ENCODE results near the gene VOPP1.
A peak's percentile ranks its signal among the peaks of the same experiment; 100 is the strongest.

The VOPP1 gene

DNA sequence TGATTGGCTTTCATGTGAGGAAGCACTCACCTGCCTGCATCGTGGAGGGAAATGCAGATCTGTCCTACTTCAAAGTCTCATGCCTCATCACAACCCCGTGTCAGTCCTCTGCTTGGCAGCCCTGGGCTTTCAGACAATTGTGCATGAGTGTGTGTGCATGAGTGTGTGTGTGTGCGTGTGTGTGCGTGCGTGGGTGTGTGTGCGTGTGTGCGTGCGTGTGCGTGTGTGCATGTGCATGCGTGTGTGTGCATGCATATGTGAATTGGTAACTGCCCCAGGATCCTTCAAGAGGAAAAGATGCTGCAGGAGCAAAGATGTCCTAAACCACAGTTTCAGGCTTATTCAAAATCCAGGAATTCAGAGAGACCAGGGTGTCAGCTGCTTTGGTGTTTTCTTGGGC, 135.8 kb downstream of the VOPP1 start:
- no peak overlapping the region for H3K4me3 ChIP-seq (ENCODE audit: low read depth, low read length)
- no peak for DNase-seq (ENCODE audit: low read depth)
- TF ChIP-seq, protein P1, sequence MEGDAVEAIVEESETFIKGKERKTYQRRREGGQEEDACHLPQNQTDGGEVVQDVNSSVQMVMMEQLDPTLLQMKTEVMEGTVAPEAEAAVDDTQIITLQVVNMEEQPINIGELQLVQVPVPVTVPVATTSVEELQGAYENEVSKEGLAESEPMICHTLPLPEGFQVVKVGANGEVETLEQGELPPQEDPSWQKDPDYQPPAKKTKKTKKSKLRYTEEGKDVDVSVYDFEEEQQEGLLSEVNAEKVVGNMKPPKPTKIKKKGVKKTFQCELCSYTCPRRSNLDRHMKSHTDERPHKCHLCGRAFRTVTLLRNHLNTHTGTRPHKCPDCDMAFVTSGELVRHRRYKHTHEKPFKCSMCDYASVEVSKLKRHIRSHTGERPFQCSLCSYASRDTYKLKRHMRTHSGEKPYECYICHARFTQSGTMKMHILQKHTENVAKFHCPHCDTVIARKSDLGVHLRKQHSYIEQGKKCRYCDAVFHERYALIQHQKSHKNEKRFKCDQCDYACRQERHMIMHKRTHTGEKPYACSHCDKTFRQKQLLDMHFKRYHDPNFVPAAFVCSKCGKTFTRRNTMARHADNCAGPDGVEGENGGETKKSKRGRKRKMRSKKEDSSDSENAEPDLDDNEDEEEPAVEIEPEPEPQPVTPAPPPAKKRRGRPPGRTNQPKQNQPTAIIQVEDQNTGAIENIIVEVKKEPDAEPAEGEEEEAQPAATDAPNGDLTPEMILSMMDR (IDR thresholded peaks at IDR 0.05; ENCODE audit: low read depth, low read length, missing control alignments) = no peak
- in situ Hi-C loops (cut with HindIII; ENCODE audit: low sequenced_read_pairs) = no loop called here

DNA sequence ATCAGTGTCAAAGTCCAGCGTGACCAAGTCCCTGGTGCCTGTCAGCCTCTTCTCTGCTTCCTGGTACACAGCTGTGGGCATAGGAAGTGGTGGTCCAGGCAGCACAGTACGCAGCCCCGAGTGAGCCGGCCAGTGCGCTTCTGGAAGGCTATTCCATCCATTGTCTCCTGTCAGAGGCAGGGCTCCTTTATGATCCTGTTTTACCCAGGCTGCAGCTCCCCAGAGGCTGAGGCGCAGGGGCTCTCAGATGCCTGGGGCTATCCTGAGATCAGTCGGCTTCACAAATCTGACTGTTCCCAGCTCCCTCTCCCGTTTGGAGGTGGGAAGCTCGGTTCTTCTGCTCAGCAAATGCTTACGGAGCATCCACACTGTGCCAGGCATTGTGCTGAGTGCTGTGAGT, 136.8 kb downstream of the VOPP1 start:
- no peak overlapping the region for H3K4me3 ChIP-seq (ENCODE audit: low read depth, low read length)
- TF ChIP-seq, protein P1 (IDR thresholded peaks at IDR 0.05; ENCODE audit: low read depth, low read length, missing control alignments) = no peak
- in situ Hi-C loops (cut with HindIII; ENCODE audit: low sequenced_read_pairs) = no loop called here
- no peak for DNase-seq (ENCODE audit: low read depth)

DNA sequence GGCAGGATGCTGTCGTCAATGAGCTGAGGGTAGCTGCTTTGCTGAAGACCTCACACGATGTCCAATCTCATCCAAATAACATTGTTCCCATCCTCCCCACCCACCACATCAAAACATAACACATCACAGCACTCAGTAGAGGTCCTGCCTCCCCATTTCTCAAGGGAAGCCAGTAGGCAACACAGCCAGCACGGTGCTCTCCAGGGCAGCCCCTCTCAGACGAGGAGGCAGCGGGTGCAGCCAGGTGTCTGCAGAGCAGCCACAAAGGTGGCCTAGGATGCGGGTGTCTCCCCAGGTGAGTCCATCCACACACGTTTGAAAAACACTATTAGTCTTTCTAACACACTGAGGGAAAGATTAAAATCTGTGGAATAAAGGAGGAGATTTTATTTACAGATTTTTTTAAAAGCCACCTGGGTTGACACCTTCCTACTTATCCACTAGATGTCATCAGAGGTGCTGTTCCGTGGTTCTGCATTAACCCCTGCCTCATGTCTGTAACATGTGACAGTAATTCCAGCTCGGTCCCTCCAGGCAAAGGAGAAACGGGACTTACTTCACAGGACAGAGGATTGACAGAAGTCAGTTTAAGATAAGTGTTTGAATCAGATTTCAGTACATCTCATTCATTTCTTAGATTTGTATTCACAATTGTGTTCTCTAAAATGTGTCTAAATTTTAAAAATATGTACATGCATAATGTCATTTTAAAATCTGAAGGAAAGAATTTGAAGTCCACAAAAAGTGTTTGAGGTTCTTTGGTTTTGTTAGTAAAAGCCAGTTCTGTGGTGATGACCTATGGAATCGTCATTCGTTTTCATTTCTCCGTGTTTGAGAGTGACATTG, 139.1 kb downstream of the VOPP1 start:
- peak; percentile 37 for DNase-seq (ENCODE audit: low read depth)
- in situ Hi-C loops (cut with HindIII; ENCODE audit: low sequenced_read_pairs) = no loop called here
- H3K4me3 ChIP-seq (ENCODE audit: low read depth, low read length) = no peak overlapping the region
- TF ChIP-seq, protein P1 (IDR thresholded peaks at IDR 0.05; ENCODE audit: low read depth, low read length, missing control alignments) = peak; percentile 65

DNA sequence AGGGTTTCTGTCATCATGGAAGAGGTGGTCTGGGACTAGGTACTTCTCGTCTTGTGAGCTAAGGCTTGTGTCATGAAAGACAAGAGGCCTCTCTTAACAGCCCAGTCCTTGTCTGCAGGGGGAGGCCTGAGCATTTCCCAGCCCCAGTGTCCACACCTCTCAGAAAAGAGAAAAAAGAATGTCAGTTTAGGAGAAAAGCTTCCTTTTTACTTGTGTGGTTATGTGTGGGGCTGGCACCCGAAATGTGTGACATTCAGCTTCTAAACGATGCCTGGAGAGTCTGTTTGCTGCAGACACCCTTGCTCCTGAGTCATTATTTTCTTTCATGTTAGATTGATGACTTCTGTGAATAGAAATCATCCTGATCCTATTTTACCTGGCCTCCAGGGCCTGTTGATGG, 139.8 kb downstream of the VOPP1 start:
- TF ChIP-seq, protein P1 (IDR thresholded peaks at IDR 0.05; ENCODE audit: low read depth, low read length, missing control alignments) = no peak
- no peak overlapping the region for H3K4me3 ChIP-seq (ENCODE audit: low read depth, low read length)
- DNase-seq (ENCODE audit: low read depth) = no peak
- in situ Hi-C loops (cut with HindIII; ENCODE audit: low sequenced_read_pairs) = no loop called here

DNA sequence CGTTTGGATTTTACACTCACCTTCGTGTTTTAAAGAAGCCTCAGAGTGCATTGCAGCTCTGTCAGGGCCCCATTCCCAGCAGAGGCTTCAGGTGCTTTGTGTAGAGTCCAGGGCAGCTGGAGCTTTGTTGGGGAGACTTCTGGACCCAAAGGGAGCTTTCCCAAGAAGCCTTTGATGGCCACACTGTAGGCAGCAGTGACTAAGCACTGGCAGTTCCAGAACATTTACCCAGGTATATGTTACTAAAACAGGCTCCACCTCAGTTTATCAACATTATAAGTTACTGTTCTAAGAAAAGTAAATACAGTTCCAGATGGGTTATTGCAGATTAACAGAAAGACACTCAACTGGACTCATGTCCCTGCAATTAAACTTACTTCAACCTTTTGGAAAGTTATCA, 140.4 kb downstream of the VOPP1 start:
- in situ Hi-C loops (cut with HindIII; ENCODE audit: low sequenced_read_pairs) = no loop called here
- H3K4me3 ChIP-seq (ENCODE audit: low read depth, low read length) = no peak overlapping the region
- TF ChIP-seq, protein P1 (IDR thresholded peaks at IDR 0.05; ENCODE audit: low read depth, low read length, missing control alignments) = no peak
- no peak for DNase-seq (ENCODE audit: low read depth)

DNA sequence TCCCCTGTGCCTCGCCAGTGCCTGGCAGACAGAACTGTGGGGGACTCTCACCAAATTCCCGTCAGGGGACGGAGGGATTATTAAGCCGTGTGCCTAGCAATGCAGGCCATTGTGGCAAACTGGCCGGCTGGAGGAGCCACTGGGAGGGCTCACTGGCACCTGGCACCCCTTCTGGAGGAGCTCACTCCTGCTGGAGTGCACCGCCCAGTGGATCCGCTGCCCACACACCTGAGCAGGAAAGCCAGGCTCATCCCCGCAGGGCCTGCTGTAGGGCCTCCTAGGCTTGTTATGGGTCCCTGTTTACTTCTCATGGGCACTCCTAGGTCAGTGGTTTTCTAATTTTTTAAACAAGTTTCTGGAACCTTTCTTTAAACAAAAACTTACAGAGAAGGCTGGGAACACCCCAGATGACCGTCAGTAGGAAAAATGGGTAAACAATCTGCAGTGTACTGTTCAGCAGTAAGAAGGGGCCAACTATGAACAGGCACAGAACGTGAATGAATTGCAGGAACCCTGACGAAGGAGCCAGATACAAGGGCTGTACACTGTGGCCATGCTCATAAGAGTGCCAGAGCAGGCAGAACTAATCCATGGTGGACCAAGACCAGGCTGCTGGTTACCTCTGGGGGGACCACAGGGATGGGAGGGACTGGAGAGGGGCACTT, 142.3 kb downstream of the VOPP1 start:
- no peak overlapping the region for H3K4me3 ChIP-seq (ENCODE audit: low read depth, low read length)
- in situ Hi-C loops (cut with HindIII; ENCODE audit: low sequenced_read_pairs) = loop anchor here (5.0 to 10.0 kb wide), 3 partner anchors 37 to 635 kb away; partner anchors contain the start of genes SUMF2 and VOPP1
- no peak for DNase-seq (ENCODE audit: low read depth)
- TF ChIP-seq, protein P1 (IDR thresholded peaks at IDR 0.05; ENCODE audit: low read depth, low read length, missing control alignments) = no peak
